Superior temporal gyrus (tissue), 1 donor: ENCODE measurements around the gene GRIA1.

Experiments
- DNase-seq: peaks from one replicate; pipeline ENCODE4 v3.0.0-alpha.2; 2016; ENCODE audit errors: extremely low spot score

The GRIA1 gene

DNA sequence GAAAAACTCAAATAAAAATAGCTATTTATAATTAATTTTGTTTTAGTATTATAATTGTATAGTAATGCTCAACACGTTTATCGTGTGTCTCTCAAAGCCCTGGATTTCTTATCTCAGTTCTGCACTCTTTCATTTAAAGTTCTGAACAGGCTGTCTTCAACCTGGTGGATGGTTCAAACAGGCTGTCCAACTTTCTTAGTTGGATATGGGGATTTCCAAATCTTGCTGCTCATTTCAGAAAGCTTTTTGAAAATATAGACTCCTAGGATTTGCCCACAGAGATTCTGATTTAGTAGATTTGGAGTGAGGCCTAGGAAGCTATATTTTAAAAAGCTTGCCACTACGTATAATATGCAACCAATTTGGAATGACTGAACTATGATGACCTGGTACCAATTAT lies 120.3 kb downstream of the GRIA1 start:
- no peak for DNase-seq

DNA sequence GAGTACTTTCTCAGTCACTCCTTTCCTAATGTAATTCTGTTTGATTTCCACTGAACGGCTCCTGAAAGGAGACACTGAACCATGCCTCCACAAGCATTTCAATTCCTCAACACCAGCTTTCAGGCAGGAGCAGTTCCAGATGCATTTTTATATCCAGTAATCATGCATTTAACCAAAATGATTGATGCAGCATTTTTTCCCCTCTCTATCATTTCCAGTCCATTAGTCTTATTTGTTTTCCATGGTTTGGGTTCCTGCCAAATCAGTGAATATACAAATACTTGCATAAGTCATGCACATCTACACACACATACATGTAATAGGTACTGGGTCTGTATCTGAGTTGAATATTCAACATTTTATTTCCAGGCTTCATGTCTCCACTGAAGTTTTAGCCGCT lies 122.7 kb downstream of the GRIA1 start:
- no peak for DNase-seq

DNA sequence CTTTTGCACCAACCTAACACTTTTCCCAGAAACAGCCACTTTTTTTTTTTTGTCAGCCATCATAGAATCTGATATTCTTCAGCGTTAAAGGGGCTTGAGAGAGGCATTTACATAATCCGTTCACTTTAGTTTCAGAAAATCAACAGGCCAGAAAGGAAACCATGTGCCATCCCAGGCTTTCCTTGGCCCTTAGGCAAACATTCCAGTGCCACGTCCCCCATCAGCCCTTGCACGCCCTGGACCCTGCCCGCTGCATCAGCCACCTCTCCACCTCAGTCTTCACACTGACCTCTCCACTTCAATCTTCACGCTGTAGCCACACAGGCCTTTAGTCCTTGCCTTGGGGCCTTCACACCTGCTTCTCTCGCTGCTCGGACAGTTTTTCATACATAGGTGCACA lies 123.2 kb downstream of the GRIA1 start:
- no peak for DNase-seq

DNA sequence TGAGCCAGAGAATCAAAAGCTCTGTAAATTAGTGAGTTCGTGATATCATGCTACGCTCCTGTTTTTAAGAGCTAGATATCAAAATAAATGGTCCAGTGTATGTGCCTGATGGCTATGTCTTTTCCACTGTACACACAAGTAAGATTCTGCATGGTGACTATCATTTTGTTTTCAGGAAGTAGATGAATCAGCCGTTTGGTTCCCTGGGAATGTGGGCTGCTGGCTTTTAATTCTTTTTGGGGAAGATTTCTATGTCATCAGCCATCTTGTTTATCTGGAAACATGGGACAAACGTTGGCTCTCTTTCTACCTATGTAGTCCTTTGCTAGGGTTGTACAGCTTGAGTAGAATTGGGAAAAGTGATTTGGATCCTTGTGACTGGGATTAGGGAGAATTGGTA lies 126.7 kb downstream of the GRIA1 start:
- no peak for DNase-seq

DNA sequence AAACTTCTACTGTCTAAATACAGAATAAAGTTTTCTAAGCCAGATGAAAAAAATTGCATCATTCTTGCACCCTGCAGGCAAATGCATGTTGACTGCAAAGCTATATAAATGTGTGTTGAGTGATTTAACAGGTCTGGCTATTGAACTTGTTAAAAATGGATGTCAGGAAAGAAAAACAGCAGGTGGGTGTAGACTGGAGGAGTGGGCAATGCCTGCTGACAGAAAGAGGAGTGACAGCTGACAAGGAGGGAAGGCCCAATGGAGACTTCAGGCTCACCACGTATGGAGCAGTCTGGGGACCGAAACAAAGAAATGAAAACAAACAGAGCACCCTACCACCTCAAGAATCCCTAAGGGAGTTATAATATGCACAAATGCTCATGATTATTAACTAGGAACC lies 127.8 kb downstream of the GRIA1 start:
- no peak for DNase-seq

DNA sequence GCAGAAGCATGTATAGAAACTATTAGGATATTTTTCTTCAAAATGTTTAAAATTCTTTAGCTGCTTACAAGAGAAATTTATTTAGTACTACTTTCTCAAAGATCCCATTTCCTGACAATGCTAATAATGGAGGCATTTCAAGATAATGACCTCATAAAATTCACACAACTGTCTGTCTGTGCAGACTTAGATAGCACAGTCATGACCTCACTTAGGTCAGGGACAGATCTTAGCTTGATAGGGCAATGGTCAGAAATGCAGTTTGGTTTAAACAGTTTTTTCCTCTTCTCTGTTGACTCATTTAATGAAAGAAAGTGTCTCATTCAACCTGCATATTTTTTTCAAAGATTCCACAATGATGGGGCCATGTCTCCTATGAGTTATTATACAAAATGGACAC lies 128.4 kb downstream of the GRIA1 start:
- DNase-seq: no peak

- DNase-seq: no peak
These were observed 129.3 kb downstream of the GRIA1 start for GRCh38 chr5:153619771-153620170.

- DNase-seq: no peak
These were observed 132.7 kb downstream of the GRIA1 start for GRCh38 chr5:153623124-153623523.

DNA sequence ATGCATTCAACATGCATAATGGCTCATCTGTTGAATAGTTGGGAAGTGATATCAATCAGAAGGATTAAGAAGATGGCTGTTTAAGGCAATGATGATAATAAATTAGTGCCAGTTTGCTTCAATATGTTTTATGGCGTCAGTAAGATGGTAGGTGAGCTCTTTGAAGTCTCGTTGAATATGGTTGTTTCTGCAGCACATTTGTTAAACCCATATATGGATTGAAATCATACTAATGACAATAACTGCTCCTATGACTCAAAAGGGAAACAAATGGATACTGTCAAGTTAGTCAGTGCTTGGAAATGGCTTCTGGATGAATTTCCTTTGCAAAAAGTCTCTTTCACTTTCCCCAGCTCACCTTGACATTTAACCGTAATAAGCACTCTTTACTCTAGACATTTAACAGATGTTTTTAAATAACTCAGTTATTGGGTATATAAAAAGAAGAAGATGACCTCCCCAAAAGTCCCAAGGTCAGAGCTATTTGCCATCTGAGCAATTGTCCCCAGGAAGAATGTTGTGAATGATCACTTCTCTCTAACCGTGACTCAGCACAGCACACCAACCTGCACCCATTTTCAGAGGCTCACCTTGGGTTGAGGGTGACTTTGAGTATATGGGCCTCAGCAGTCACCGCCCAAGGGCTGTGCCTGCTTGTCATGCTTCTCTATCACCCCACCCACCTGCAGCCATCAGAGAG lies 133.4 kb downstream of the GRIA1 start:
- no peak for DNase-seq

DNA sequence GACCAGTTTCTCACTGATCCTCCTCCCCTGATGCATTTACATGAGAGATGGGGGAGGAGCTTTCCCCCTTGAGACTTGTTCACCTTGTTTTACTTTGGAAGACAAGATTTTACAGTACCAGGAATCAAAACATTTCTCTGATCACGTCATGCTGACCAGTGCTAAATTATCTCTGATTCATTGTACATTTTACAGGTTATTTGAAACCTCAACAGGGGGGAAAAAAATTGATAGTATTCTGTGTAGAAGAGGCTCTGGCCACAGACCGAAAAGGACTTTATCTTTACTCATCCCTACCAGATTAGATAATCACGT lies 133.9 kb downstream of the GRIA1 start:
- no peak for DNase-seq

DNA sequence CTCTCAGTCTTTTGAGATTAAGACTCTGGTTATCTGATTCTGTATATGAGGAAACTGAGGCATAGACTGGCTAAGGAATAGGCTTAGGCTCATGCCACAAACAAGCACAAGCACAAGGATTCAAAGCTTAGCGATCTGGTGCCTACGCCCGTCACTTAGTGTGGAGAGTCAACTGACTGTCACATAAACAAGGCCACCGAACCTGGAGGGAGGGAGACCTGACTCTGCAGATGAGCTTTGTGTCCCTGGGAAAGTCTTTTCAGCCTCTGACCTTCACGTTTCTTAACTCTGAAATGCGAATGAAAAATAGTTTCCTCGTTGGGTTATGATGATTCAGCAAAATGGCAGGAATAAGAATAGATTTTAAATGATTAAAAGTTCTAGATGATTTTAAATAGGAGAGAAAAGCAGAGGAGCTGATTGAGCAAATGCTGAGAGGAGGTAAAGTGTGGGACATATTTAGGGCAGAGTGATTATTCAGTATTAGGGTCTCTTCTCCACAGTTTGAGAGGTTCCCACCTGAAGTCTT lies 135.4 kb downstream of the GRIA1 start:
- no peak for DNase-seq

DNA sequence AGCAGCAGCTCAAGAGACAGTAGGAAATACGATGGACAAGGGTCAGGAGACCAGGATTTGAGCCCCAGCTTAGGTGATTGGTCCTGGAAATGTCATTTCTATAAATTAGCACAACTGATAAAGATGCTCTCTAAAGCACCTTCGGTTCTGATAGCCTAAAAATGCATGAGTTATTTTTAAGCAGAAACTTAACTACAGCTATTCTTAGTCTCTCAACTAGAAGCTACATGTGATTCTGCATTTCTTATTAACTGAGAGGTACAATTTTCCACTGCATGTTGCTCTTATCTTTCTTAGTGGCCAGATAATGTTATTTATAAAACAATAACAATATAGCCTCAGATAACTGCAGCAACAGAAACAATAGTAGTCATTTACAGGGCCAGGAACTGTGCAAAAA lies 136.4 kb downstream of the GRIA1 start:
- no peak for DNase-seq

DNA sequence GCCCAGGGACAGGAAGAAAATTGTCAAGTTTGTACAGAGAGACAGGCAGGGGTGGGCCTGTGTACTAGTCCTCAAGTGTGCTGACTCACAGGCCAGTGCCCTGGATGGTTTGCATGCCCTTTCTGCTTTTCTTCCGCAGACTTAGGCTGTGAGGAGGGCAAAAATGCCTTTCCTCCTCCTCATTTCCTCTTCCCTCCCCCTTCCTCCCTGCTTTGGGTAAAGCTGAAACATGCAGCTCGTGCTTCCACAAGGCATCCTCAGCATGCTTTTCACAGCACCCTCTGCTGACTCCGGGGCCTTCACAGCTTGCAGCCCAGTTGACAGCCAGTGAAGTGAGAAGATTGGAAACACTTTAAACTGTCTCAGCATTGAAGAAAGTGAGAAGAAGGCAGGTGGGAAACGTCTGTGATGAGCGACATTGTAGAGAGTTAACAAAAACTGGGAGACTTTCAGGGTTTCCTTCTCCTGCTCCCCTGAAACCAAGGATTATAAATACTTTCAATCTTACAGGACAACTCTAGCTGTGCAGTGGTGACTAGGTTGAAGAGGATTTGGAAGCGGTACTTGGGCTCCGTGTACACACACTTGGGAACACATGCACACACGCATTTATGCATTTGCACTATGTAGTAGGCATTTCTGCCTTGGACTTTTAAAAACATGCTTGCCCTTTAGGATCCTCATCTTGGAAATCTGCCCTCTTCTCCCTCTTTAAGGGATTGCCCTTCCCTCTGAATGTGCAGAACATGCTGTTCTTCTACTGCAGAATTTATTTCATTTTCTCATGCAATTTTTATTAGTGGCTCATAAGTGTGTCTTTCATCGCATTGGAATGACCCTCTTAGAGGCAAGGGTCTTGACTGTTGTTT lies 138.8 kb downstream of the GRIA1 start:
- peak; percentile 56 for DNase-seq

DNA sequence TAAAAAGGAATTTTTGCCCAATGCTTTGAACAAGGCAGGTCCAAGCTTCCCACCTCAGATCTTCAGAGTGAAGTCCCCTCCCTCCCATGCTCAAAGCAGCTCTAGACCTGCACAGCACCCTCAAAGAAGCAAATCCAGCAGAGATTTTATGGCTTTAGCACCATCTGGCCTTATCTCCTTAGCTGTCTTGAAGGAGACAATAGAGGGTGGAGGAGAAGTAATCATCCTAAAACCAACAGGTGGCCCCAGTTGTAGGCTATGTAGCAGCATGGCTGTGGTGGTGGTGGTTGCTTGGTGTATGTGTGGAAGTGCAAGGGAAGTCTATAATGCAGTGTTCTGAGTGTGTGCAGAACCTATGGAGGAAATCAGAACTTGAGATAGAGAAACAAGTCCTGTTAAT lies 140.1 kb downstream of the GRIA1 start:
- no peak for DNase-seq

GRCh38 chr5:153632748-153633290 lies 142.3 kb downstream of the GRIA1 start:
- no peak for DNase-seq

DNA sequence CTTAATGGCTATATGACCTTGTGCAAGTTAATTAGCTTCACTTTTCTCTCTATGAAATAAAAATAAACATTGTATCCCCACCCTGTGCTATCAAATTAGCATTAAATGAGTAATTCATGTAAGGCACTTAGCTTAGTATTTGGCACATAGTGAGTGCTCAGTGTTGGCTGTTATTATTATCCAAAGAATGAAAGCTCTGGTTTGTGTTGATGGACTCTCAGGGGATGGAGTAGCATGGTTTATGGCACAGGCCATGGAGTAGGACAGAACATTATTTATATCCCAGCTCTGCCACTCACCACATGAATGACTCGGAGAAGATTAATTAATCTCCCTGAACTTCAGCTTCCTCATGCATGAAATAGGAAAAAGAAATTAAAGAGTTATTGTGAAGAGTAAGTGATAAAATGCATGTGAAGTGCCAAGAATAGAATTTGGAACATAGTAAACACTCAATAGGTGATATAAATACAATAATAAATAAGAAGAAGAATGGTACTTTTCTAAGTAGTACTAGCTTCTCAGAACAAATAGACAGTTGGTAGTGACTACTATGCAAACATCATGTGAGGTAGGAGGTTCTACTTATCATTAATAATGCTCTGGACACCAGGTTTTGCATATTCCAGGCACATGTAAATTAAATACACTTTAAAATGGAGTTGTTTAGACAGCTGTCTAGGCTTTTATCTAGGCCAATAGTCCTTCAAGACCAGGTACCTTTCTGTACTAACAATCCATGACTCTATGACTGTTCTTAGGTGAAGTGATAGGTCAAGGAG lies 146.4 kb downstream of the GRIA1 start:
- no peak for DNase-seq

DNA sequence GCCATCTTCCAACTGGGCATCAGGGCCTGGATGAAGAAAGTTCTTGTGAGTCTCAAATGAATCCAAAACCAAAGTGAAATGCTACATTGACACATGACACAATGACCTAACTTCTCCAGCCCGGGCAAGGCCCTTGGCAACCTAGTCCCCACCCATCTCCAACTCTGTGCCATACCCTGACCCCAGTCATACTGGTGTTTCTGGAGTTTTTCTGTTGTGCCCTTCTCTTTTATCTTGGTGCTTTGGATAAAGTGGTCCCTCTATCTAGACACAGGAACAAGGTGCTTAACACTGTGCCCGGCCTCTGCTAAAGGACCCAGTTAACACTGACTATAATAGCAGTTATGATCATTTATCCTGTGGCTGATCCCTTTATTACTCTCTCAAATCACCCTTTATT lies 149.8 kb downstream of the GRIA1 start:
- DNase-seq: no peak

DNA sequence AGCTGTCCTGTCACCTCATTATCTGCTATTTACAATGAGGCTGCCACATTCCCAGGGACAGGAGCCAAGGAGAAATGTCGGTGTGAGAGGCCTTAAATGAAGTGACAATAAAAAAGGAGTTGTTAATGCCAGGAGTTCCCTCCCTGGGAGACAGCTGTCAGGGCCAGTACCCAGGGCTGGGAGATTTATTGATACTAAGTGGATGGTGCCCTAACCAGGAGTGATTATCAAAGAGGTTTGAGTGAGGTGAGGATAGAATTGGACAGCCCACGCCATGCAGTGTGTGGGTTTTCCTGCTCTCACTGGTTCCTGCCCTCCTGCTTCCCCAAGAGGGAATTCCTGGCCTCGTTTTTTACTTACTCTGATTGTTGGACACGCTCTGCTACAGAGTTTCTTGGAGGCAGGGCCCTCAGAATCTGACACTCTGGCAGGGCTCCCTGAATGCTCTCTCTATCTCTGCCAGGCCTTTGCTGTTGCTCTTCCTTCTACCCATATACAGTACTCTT lies 150.8 kb downstream of the GRIA1 start:
- no peak for DNase-seq

DNA sequence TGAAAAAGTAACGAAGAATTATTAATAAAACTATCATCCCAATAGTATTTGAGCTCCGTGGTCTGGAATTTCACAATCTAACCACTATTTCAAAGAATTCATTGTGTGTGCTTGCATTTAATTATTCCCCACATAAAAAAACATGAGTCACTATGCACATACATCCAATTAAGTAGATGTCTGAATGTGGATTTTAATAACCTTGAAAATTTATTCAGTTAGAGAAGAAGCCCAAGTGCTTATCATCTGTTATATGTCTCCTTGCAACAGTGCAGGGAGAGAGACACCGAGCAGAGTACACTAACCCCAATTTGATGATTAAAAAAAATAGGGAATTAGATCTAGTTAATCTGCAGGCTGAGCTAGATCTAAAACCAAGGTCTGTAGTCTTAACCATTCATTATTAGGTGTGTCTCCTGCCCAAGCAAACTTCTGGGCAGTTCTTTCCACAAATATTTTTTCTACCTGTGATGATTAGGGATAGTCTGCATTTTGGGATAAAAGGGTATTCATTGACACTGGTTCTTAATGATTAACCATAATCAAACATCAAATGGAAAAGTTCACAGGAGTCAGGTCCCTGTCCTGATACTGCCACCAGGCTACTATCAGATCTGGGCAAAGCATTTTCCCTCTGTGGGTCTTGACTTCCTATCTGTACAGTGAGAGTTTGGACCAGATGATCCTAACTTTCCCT lies 164.2 kb downstream of the GRIA1 start:
- DNase-seq: no peak

GRCh38 chr5:153655201-153655510 lies 164.7 kb downstream of the GRIA1 start:
- no peak for DNase-seq

- DNase-seq: no peak
These were observed 167.7 kb downstream of the GRIA1 start for GRCh38 chr5:153658149-153658548.

DNA sequence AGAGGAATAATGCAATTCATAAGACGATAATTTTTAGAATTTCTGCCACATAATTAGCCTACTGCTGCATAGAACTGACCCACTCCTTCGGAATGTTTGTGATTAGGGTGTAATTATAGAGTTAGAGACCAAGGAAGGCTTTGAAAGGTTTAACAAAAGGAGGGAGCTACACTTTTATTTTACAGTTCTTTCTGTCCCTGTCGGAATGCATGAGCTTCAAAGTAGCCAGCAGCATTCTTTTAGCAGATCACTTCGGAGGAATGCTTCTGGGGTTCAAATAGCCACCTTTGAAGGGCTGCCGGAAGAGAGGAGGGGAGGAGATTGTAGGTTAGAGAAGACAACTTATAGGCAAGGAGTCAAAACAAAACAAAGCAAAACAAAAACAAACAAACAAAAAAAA lies 168.1 kb downstream of the GRIA1 start:
- no peak for DNase-seq
